Measurements from ENCODE around the gene ARID3B.
"Not testable (repeated sequence)": the region's sequence is repeated elsewhere in the genome, so short reads cannot be mapped to it uniquely, and the experiment has no call there.

ARID3B gene

GRCh38 chr15:74597146-74597705 is 56.2 kb downstream of the ARID3B start:
- peaks cover 30% of the 10 kb centered on the region for H3K36me3 ChIP-seq (ENCODE audit: control insufficient read depth, insufficient read depth, low read length)
- H3K27ac ChIP-seq (ENCODE audit: insufficient read depth, low read length, poor library complexity, severe bottlenecking); H3K4me3 ChIP-seq (ENCODE audit: insufficient read depth, low read depth, low read length, poor library complexity, severe bottlenecking); DNase-seq; H3K9me3 ChIP-seq (ENCODE audit: control insufficient read depth, low read length); H3K27me3 ChIP-seq (replicated peaks; ENCODE audit: control insufficient read depth, insufficient read depth, low read length, poor library complexity, severe bottlenecking): not testable (repeated sequence)
- H3K4me1 ChIP-seq (ENCODE audit: control insufficient read depth, insufficient read depth, low read length, poor library complexity, severe bottlenecking) = peaks cover 13% of the 10 kb centered on the region

- H3K4me1 ChIP-seq (ENCODE audit: control insufficient read depth, insufficient read depth, low read length, poor library complexity, severe bottlenecking) = peaks cover 13% of the 10 kb centered on the region
- DNase-seq = peak; percentile 72 to 86 (median 84)
- no peaks in the 10 kb centered on the region for H3K9me3 ChIP-seq (ENCODE audit: control insufficient read depth, low read length)
- peak overlapping the region; percentile 75 for H3K4me3 ChIP-seq (ENCODE audit: insufficient read depth, low read depth, low read length, poor library complexity, severe bottlenecking)
- peaks cover 20% of the 10 kb centered on the region for H3K36me3 ChIP-seq (ENCODE audit: control insufficient read depth, insufficient read depth, low read length)
- no peaks in the 10 kb centered on the region for H3K27me3 ChIP-seq (replicated peaks; ENCODE audit: control insufficient read depth, insufficient read depth, low read length, poor library complexity, severe bottlenecking)
- H3K27ac ChIP-seq (ENCODE audit: insufficient read depth, low read length, poor library complexity, severe bottlenecking) = peak overlapping the region; percentile 74
Measured at GRCh38 chr15:74598126-74598842, 57.3 kb downstream of the ARID3B start.

- H3K27ac ChIP-seq (ENCODE audit: insufficient read depth, low read length, poor library complexity, severe bottlenecking) = peak overlapping the region; percentile 74
- H3K9me3 ChIP-seq (ENCODE audit: control insufficient read depth, low read length) = no peaks in the 10 kb centered on the region
- H3K27me3 ChIP-seq (replicated peaks; ENCODE audit: control insufficient read depth, insufficient read depth, low read length, poor library complexity, severe bottlenecking) = no peaks in the 10 kb centered on the region
- H3K4me1 ChIP-seq (ENCODE audit: control insufficient read depth, insufficient read depth, low read length, poor library complexity, severe bottlenecking) = peaks cover 13% of the 10 kb centered on the region
- peaks cover 12% of the 10 kb centered on the region for H3K36me3 ChIP-seq (ENCODE audit: control insufficient read depth, insufficient read depth, low read length)
- peak overlapping the region; percentile 75 for H3K4me3 ChIP-seq (ENCODE audit: insufficient read depth, low read depth, low read length, poor library complexity, severe bottlenecking)
- no peak for DNase-seq
Measured at GRCh38 chr15:74599156-74599555, 58.1 kb downstream of the ARID3B start.

- H3K36me3 ChIP-seq (ENCODE audit: control insufficient read depth, insufficient read depth, low read length) = no peaks in the 10 kb centered on the region
- no peaks in the 10 kb centered on the region for H3K27me3 ChIP-seq (replicated peaks; ENCODE audit: control insufficient read depth, insufficient read depth, low read length, poor library complexity, severe bottlenecking)
- H3K4me1 ChIP-seq (ENCODE audit: control insufficient read depth, insufficient read depth, low read length, poor library complexity, severe bottlenecking) = peaks cover 9% of the 10 kb centered on the region
- no peak overlapping the region for H3K4me3 ChIP-seq (ENCODE audit: insufficient read depth, low read depth, low read length, poor library complexity, severe bottlenecking)
- no peak for DNase-seq
- no peaks in the 10 kb centered on the region for H3K9me3 ChIP-seq (ENCODE audit: control insufficient read depth, low read length)
- H3K27ac ChIP-seq (ENCODE audit: insufficient read depth, low read length, poor library complexity, severe bottlenecking) = no peak overlapping the region
Measured at GRCh38 chr15:74603026-74603788, 62.2 kb downstream of the ARID3B start.

GRCh38 chr15:74603789-74604705 is 63.0 kb downstream of the ARID3B start:
- no peak for DNase-seq
- Histone ChIP-seq H3K4me3 (ENCODE audit: insufficient read depth, low read depth, low read length, poor library complexity, severe bottlenecking) (no peak overlapping the region), H3K27ac (ENCODE audit: insufficient read depth, low read length, poor library complexity, severe bottlenecking) (no peak overlapping the region), H3K36me3 (ENCODE audit: control insufficient read depth, insufficient read depth, low read length) (no peaks in the 10 kb centered on the region), H3K27me3 (replicated peaks; ENCODE audit: control insufficient read depth, insufficient read depth, low read length, poor library complexity, severe bottlenecking) (no peaks in the 10 kb centered on the region), H3K9me3 (ENCODE audit: control insufficient read depth, low read length) (no peaks in the 10 kb centered on the region), H3K4me1 (ENCODE audit: control insufficient read depth, insufficient read depth, low read length, poor library complexity, severe bottlenecking) (peaks cover 3% of the 10 kb centered on the region)

- DNase-seq = no peak
- Histone ChIP-seq H3K27ac (ENCODE audit: insufficient read depth, low read length, poor library complexity, severe bottlenecking) (no peak overlapping the region), H3K9me3 (ENCODE audit: control insufficient read depth, low read length) (no peaks in the 10 kb centered on the region), H3K4me1 (ENCODE audit: control insufficient read depth, insufficient read depth, low read length, poor library complexity, severe bottlenecking) (no peaks in the 10 kb centered on the region), H3K4me3 (ENCODE audit: insufficient read depth, low read depth, low read length, poor library complexity, severe bottlenecking) (no peak overlapping the region), H3K36me3 (ENCODE audit: control insufficient read depth, insufficient read depth, low read length) (no peaks in the 10 kb centered on the region), H3K27me3 (replicated peaks; ENCODE audit: control insufficient read depth, insufficient read depth, low read length, poor library complexity, severe bottlenecking) (no peaks in the 10 kb centered on the region)
Measured at GRCh38 chr15:74604983-74605794, 64.2 kb downstream of the ARID3B start.

GRCh38 chr15:74605795-74606150 is 64.8 kb downstream of the ARID3B start:
- no peaks in the 10 kb centered on the region for H3K27me3 ChIP-seq (replicated peaks; ENCODE audit: control insufficient read depth, insufficient read depth, low read length, poor library complexity, severe bottlenecking)
- H3K36me3 ChIP-seq (ENCODE audit: control insufficient read depth, insufficient read depth, low read length) = no peaks in the 10 kb centered on the region
- no peaks in the 10 kb centered on the region for H3K9me3 ChIP-seq (ENCODE audit: control insufficient read depth, low read length)
- no peak for DNase-seq
- H3K4me1 ChIP-seq (ENCODE audit: control insufficient read depth, insufficient read depth, low read length, poor library complexity, severe bottlenecking) = no peaks in the 10 kb centered on the region
- H3K27ac ChIP-seq (ENCODE audit: insufficient read depth, low read length, poor library complexity, severe bottlenecking) = no peak overlapping the region
- no peak overlapping the region for H3K4me3 ChIP-seq (ENCODE audit: insufficient read depth, low read depth, low read length, poor library complexity, severe bottlenecking)

GRCh38 chr15:74608786-74609185 is 67.8 kb downstream of the ARID3B start:
- no peaks in the 10 kb centered on the region for H3K4me1 ChIP-seq (ENCODE audit: control insufficient read depth, insufficient read depth, low read length, poor library complexity, severe bottlenecking)
- no peaks in the 10 kb centered on the region for H3K36me3 ChIP-seq (ENCODE audit: control insufficient read depth, insufficient read depth, low read length)
- H3K9me3 ChIP-seq (ENCODE audit: control insufficient read depth, low read length) = no peaks in the 10 kb centered on the region
- H3K27me3 ChIP-seq (replicated peaks; ENCODE audit: control insufficient read depth, insufficient read depth, low read length, poor library complexity, severe bottlenecking) = no peaks in the 10 kb centered on the region
- no peak overlapping the region for H3K27ac ChIP-seq (ENCODE audit: insufficient read depth, low read length, poor library complexity, severe bottlenecking)
- no peak overlapping the region for H3K4me3 ChIP-seq (ENCODE audit: insufficient read depth, low read depth, low read length, poor library complexity, severe bottlenecking)
- no peak for DNase-seq

- no peak overlapping the region for H3K4me3 ChIP-seq (ENCODE audit: insufficient read depth, low read depth, low read length, poor library complexity, severe bottlenecking)
- H3K9me3 ChIP-seq (ENCODE audit: control insufficient read depth, low read length) = no peaks in the 10 kb centered on the region
- peaks cover 2% of the 10 kb centered on the region for H3K4me1 ChIP-seq (ENCODE audit: control insufficient read depth, insufficient read depth, low read length, poor library complexity, severe bottlenecking)
- H3K27me3 ChIP-seq (replicated peaks; ENCODE audit: control insufficient read depth, insufficient read depth, low read length, poor library complexity, severe bottlenecking) = no peaks in the 10 kb centered on the region
- H3K36me3 ChIP-seq (ENCODE audit: control insufficient read depth, insufficient read depth, low read length) = no peaks in the 10 kb centered on the region
- H3K27ac ChIP-seq (ENCODE audit: insufficient read depth, low read length, poor library complexity, severe bottlenecking) = no peak overlapping the region
- no peak for DNase-seq
Measured at GRCh38 chr15:74609938-74610301, 68.9 kb downstream of the ARID3B start.
